ENCODE data around the gene AAGAB.

The AAGAB gene

GRCh38 chr15:67189326-67190051 is 65.0 kb downstream of the AAGAB start:
- Mint-ChIP-seq H3K4me3 (no peak overlapping the region), H3K9me3 (no peaks in the 10 kb centered on the region), H3K27ac (no peak overlapping the region), H3K36me3 (peaks cover 83% of the 10 kb centered on the region), H3K4me1 (peaks cover 22% of the 10 kb centered on the region), H3K27me3 (no peaks in the 10 kb centered on the region)
- ATAC-seq, result no peak

GRCh38 chr15:67188551-67189218 is 65.8 kb downstream of the AAGAB start:
- H3K9me3 Mint-ChIP-seq, result no peaks in the 10 kb centered on the region
- H3K27me3 Mint-ChIP-seq, result no peaks in the 10 kb centered on the region
- H3K4me3 Mint-ChIP-seq, result no peak overlapping the region
- no peak for ATAC-seq
- peaks cover 79% of the 10 kb centered on the region for H3K36me3 Mint-ChIP-seq
- peak overlapping the region; percentile 66 for H3K27ac Mint-ChIP-seq
- H3K4me1 Mint-ChIP-seq, result peaks cover 22% of the 10 kb centered on the region

GRCh38 chr15:67187351-67187854 is 67.1 kb downstream of the AAGAB start:
- H3K9me3 Mint-ChIP-seq, result no peaks in the 10 kb centered on the region
- H3K4me1 Mint-ChIP-seq, result peaks cover 22% of the 10 kb centered on the region
- no peak overlapping the region for H3K4me3 Mint-ChIP-seq
- peaks cover 72% of the 10 kb centered on the region for H3K36me3 Mint-ChIP-seq
- ATAC-seq, result no peak
- H3K27me3 Mint-ChIP-seq, result no peaks in the 10 kb centered on the region
- H3K27ac Mint-ChIP-seq, result peak overlapping the region; percentile 77

GRCh38 chr15:67186688-67187087 is 67.8 kb downstream of the AAGAB start:
- Mint-ChIP-seq H3K36me3 (peaks cover 72% of the 10 kb centered on the region), H3K4me1 (peaks cover 22% of the 10 kb centered on the region), H3K4me3 (no peak overlapping the region), H3K27ac (peak overlapping the region; percentile 77), H3K27me3 (no peaks in the 10 kb centered on the region), H3K9me3 (no peaks in the 10 kb centered on the region)
- no peak for ATAC-seq

DNA sequence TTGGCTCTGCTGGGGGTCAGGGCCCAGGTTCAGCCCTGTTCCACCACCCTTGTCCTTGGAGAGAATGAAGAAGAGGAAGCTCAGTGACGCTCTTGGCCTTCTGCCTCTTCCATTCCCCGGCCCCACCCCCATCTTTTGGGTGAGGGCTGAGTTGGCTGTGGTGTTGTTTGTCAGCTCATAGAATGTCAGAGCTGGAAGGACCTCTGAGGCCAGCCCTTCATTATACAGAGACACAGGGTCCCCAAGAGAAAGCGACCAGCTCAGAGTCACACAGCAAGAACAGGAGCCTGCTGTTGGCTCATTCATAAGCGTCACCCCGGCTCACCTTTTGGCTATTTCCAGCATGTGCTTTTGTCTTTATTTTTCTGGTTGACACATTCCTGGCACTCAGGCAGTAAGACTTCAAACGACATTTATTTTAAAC is 68.2 kb downstream of the AAGAB start:
- Mint-ChIP-seq H3K36me3 (peaks cover 71% of the 10 kb centered on the region), H3K27me3 (no peaks in the 10 kb centered on the region), H3K4me3 (no peak overlapping the region), H3K27ac (peak overlapping the region; percentile 77), H3K4me1 (peaks cover 22% of the 10 kb centered on the region), H3K9me3 (no peaks in the 10 kb centered on the region)
- no peak for ATAC-seq

DNA sequence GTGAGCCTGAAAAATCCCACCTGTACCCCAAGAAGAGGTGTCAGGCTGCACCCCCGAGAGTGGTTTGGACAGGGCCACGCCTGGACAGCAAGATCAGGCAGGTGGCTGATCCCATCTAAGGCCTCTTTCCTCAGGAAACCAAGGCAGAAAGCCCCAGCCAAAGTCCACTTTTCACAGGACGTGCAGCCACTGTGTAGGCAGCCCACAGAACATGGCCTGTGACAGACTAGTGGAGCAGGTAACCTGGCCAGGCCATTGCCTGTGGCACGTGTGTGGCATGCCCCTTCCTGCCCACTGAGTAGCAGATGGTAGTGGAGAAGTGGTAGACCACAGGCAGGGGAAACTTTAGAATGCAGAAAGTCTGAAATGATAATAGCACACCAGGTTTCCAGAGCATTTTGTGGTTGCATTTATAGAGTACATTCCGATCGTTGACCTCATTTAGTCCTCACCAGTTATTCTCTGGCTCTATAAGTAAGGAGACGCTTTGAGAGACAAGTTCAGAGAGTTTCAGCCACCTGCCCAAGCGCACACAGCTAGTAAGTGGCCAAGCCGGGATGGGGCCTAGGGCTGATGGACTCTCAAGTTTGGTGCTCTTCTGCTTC is 68.7 kb downstream of the AAGAB start:
- peaks cover 66% of the 10 kb centered on the region for H3K36me3 Mint-ChIP-seq
- no peak overlapping the region for H3K4me3 Mint-ChIP-seq
- peak overlapping the region; percentile 77 for H3K27ac Mint-ChIP-seq
- H3K4me1 Mint-ChIP-seq, result peaks cover 22% of the 10 kb centered on the region
- no peaks in the 10 kb centered on the region for H3K9me3 Mint-ChIP-seq
- ATAC-seq, result peak; percentile 93
- no peaks in the 10 kb centered on the region for H3K27me3 Mint-ChIP-seq

DNA sequence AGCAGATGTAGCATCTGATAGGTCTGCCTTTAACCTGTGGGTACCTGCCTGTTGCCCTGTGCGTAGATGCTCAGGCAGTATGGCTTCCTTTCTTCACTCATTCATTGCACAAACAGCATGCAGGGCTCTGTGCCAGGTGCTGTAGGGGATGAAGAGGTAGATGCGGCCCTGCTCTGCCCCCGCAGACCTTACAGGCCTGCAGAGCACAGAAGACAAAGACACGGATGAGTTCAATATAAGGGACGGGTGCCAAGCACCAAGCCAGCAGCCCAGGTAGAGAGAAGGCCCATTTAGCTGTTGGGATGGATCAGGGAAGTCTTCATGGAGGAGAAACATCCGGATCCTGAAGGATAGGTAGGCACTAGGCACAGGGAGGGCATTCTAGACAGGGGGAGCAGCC is 69.4 kb downstream of the AAGAB start:
- ATAC-seq, result no peak
- peaks cover 66% of the 10 kb centered on the region for H3K36me3 Mint-ChIP-seq
- H3K4me3 Mint-ChIP-seq, result no peak overlapping the region
- no peaks in the 10 kb centered on the region for H3K9me3 Mint-ChIP-seq
- H3K27ac Mint-ChIP-seq, result peak overlapping the region; percentile 77
- peaks cover 24% of the 10 kb centered on the region for H3K4me1 Mint-ChIP-seq
- H3K27me3 Mint-ChIP-seq, result no peaks in the 10 kb centered on the region

GRCh38 chr15:67184208-67184925 is 70.1 kb downstream of the AAGAB start:
- H3K4me1 Mint-ChIP-seq, result peaks cover 31% of the 10 kb centered on the region
- H3K36me3 Mint-ChIP-seq, result peaks cover 66% of the 10 kb centered on the region
- ATAC-seq, result no peak
- no peak overlapping the region for H3K4me3 Mint-ChIP-seq
- peak overlapping the region; percentile 77 for H3K27ac Mint-ChIP-seq
- no peaks in the 10 kb centered on the region for H3K27me3 Mint-ChIP-seq
- H3K9me3 Mint-ChIP-seq, result no peaks in the 10 kb centered on the region

- no peaks in the 10 kb centered on the region for H3K9me3 Mint-ChIP-seq
- H3K27ac Mint-ChIP-seq, result peak overlapping the region; percentile 77
- H3K4me3 Mint-ChIP-seq, result no peak overlapping the region
- ATAC-seq, result no peak
- no peaks in the 10 kb centered on the region for H3K27me3 Mint-ChIP-seq
- H3K36me3 Mint-ChIP-seq, result peaks cover 63% of the 10 kb centered on the region
- peaks cover 32% of the 10 kb centered on the region for H3K4me1 Mint-ChIP-seq
Measured at GRCh38 chr15:67183443-67184169, 70.9 kb downstream of the AAGAB start.

- no peak for ATAC-seq
- Mint-ChIP-seq H3K4me3 (no peak overlapping the region), H3K27ac (no peak overlapping the region), H3K36me3 (peaks cover 47% of the 10 kb centered on the region), H3K4me1 (peaks cover 30% of the 10 kb centered on the region), H3K9me3 (no peaks in the 10 kb centered on the region), H3K27me3 (no peaks in the 10 kb centered on the region)
Measured at GRCh38 chr15:67181221-67181639, 73.2 kb downstream of the AAGAB start.

DNA sequence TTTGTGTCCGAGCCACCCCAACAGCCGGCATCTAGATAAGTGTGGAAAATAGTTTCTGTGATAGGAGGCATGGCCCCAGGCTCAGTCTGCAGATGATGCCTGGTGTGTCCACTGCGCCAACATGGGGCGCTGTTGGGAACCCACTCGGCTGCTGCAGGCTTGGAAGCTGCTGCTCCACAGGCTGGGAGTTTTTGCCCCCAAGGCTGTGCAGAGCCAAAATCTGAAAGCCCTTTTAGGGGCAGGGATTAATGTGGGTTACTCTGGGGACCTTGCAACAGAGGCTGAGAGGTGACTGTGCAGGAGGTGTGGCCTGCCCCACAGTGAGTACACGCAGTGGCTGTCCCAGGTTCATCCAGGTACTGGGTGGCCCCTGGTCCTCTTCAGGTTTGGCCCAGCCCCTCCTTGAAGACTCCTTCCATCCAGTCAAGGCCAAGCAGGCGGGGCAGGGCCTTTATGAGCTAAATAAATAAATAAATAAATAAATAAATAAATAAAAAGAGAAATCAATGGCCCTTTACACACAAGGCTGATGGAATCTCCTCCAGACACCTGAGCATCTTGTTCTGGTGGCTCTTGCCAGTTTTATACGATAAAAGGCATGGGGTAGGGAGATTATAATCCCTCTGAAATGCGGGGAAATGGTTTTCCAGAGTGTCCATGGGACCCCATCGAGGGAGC is 73.8 kb downstream of the AAGAB start:
- ATAC-seq, result no peak
- peaks cover 30% of the 10 kb centered on the region for H3K4me1 Mint-ChIP-seq
- no peaks in the 10 kb centered on the region for H3K9me3 Mint-ChIP-seq
- H3K36me3 Mint-ChIP-seq, result peaks cover 45% of the 10 kb centered on the region
- no peak overlapping the region for H3K4me3 Mint-ChIP-seq
- peak overlapping the region; percentile 63 for H3K27ac Mint-ChIP-seq
- H3K27me3 Mint-ChIP-seq, result no peaks in the 10 kb centered on the region

GRCh38 chr15:67180035-67180434 is 74.4 kb downstream of the AAGAB start:
- peak overlapping the region; percentile 63 for H3K27ac Mint-ChIP-seq

GRCh38 chr15:67179411-67179995 is 75.0 kb downstream of the AAGAB start:
- H3K27me3 Mint-ChIP-seq, result no peaks in the 10 kb centered on the region
- no peaks in the 10 kb centered on the region for H3K9me3 Mint-ChIP-seq
- H3K27ac Mint-ChIP-seq, result peak overlapping the region; percentile 63
- no peak overlapping the region for H3K4me3 Mint-ChIP-seq
- H3K4me1 Mint-ChIP-seq, result peaks cover 33% of the 10 kb centered on the region
- H3K36me3 Mint-ChIP-seq, result peaks cover 42% of the 10 kb centered on the region
- ATAC-seq, result no peak

More at GRCh38 chr15:67180035-67180434, 74.4 kb downstream of the AAGAB start:
- no peak for ATAC-seq
- H3K27me3 Mint-ChIP-seq, result no peaks in the 10 kb centered on the region
- no peaks in the 10 kb centered on the region for H3K9me3 Mint-ChIP-seq
- no peak overlapping the region for H3K4me3 Mint-ChIP-seq
- H3K36me3 Mint-ChIP-seq, result peaks cover 41% of the 10 kb centered on the region
- peaks cover 30% of the 10 kb centered on the region for H3K4me1 Mint-ChIP-seq

Measured in stimulated activated memory B cell treated with anti-CD40 and anti-IgM and Interleukin-4, amounts not matched to agents 10 μg/mL and 1 μg/mL and 100 μg/mL, for 72 hours (primary cell).